CD4-positive, CD25-positive, alpha-beta regulatory T cell (primary cell): Measurements from ENCODE around the gene EPAS1. TPM values are rescaled to one million over a fixed set of nuclear protein-coding genes. Genes with fewer than 3 reads are reported as not detected.

Experiments
- ATAC-seq, 2 donors: fragments of 150-1000 bp; cut with Tn5 transposase; one replicate each; pipeline ENCODE4 v1.10.0; 2021; ENCODE audit warnings: low read depth in 2 of 2, moderate number of reproducible peaks in 2 of 2, moderate library complexity in 1 of 2
- DNase-seq, 3 donors: peaks; one replicate each; pipeline versions ENCODE4 v3.0.0 to v3.0.0-alpha.2; 2012 to 2022; ENCODE audit warnings: mixed read lengths in 1 of 3
- H3K27ac ChIP-seq: one replicate; pipeline ENCODE4 v1.7.0; 2013; ENCODE audit warnings: mild to moderate bottlenecking, low read length; ENCODE audit not compliant: insufficient read depth, poor library complexity, severe bottlenecking
- H3K27me3 ChIP-seq: one replicate; pipeline ENCODE4 v1.7.0; 2013; ENCODE audit warnings: low read length; ENCODE audit not compliant: control insufficient read depth, insufficient read depth
- H3K36me3 ChIP-seq: one replicate; pipeline ENCODE4 v1.7.0; 2013; ENCODE audit warnings: mild to moderate bottlenecking, low read length, moderate library complexity; ENCODE audit not compliant: control insufficient read depth, insufficient read depth
- H3K4me1 ChIP-seq: 2 replicates; pipeline ENCODE4 v1.7.0; 2013; ENCODE audit warnings: mild to moderate bottlenecking, low read length; ENCODE audit not compliant: insufficient read depth, control insufficient read depth, poor library complexity, severe bottlenecking
- H3K4me3 ChIP-seq: one replicate; pipeline ENCODE4 v1.7.0; 2013; ENCODE audit warnings: low read depth, mild to moderate bottlenecking, low read length, moderate library complexity
- H3K9me3 ChIP-seq, 2 experiments: 1 replicate in 1 of 2; 2 replicates in 1 of 2; pipeline ENCODE4 v1.7.0; 2013; ENCODE audit warnings: low read length in 2 of 2, mild to moderate bottlenecking in 1 of 2, moderate library complexity in 1 of 2; ENCODE audit not compliant: control insufficient read depth in 2 of 2
- H3K27ac Mint-ChIP-seq, 3 donors: one replicate each; pipeline ENCODE4 v1.8.0; 2020 to 2022; ENCODE audit warnings: mild to moderate bottlenecking in 3 of 3, mixed read lengths in 3 of 3, moderate library complexity in 2 of 3
- H3K27me3 Mint-ChIP-seq: one replicate; pipeline ENCODE4 v1.8.0; 2022; ENCODE audit warnings: mild to moderate bottlenecking, mixed read lengths
- H3K36me3 Mint-ChIP-seq: one replicate; pipeline ENCODE4 v1.8.0; 2020; ENCODE audit warnings: mixed read lengths
- H3K4me1 Mint-ChIP-seq, 4 donors: one replicate each; pipeline ENCODE4 v1.8.0; 2020 to 2022; ENCODE audit warnings: mixed read lengths in 4 of 4, mild to moderate bottlenecking in 1 of 4
- H3K4me3 Mint-ChIP-seq, 4 donors: one replicate each; pipeline ENCODE4 v1.8.0; 2020 to 2022; ENCODE audit warnings: mild to moderate bottlenecking in 4 of 4, mixed read lengths in 4 of 4, moderate library complexity in 3 of 4
- H3K9me3 Mint-ChIP-seq, 7 donors: one replicate each; pipeline ENCODE4 v1.8.0; 2020 to 2022; ENCODE audit warnings: mixed read lengths in 7 of 7, mild to moderate bottlenecking in 3 of 7, moderate library complexity in 2 of 7
- polyA plus RNA-seq, 4 donors: library from polyadenylated mRNA; unstranded; fragments of 300-500 nt; fragmentation: Illumina TruSeq; gene quantifications; one replicate each; pipeline ENCODE4 v1.2.3, GENCODE V29; 2021
- total RNA-seq: library from RNA; stranded (reverse); gene quantifications from one replicate; pipeline ENCODE4 v1.2.3, GENCODE V29; 2022

Gene EPAS1
- 4.4 TPM for total RNA-seq
- under 1 TPM in 2 of 4 donors, not detected in 2; 0.22 to 0.31 TPM for polyA plus RNA-seq

DNA sequence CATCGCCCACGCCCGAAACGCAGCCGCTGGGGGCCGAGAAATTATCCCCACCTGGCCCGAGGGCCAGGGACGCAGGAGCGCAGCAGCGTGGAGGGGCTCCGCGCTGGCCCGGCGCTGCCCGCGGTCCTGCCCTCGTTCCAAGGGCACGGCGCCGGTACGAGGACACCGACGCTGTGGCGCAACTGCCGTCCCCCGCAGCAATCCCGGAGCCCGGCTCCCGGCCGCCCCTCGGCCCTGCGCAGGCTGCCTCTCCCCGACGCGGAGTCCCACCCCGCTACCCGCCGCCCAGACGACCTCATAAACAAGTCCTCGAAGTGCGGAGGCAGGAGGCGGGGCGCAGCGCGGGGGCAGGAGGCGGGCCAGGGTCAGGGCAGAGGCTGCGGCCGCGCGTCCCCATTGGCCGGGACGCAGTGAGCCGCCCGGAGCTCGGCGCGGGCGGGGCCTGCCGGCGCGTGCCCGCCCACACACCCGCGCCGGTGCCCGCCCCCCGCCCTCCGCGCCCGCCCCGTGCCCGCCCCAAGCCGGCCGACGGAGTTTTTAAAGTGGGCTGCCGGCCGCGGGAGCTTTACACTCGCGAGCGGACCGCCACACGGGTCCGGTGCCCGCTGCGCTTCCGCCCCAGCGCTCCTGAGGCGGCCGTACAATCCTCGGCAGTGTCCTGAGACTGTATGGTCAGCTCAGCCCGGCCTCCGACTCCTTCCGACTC is at the start of gene EPAS1:
EPAS1 (plus strand) TSS at position 568 of the 706 bp plus-strand sequence. CDS start 505 bp downstream, outside the sequence.
- peaks cover 19% of the 10 kb centered on the region for H3K27me3 ChIP-seq
- Mint-ChIP-seq H3K27ac (peak within 1 kb of the TSS in 2 of 3 donors; percentile 78 to 87), H3K4me1 (peaks cover 7 to 42% (median 18%) of the 10 kb centered on the region in 4 donors), H3K9me3 (peaks cover 0 to 2% (median 0%) of the 10 kb centered on the region in 7 donors), H3K4me3 (peak within 1 kb of the TSS; percentile 87 to 98 (median 92)), H3K27me3 (peaks cover 70% of the 10 kb centered on the region), H3K36me3 (no peaks in the 10 kb centered on the region)
- peak within 1 kb of the TSS; percentile 74 for H3K4me3 ChIP-seq
- ATAC-seq (peak; percentile 83 to 84), DNase-seq (peak; percentile 69 to 88 (median 78))
- H3K4me1 ChIP-seq = peaks cover 32% of the 10 kb centered on the region
- H3K27ac ChIP-seq = peak within 1 kb of the TSS; percentile 14
- H3K9me3 ChIP-seq = no peaks in the 10 kb centered on the region
- no peaks in the 10 kb centered on the region for H3K36me3 ChIP-seq

DNA sequence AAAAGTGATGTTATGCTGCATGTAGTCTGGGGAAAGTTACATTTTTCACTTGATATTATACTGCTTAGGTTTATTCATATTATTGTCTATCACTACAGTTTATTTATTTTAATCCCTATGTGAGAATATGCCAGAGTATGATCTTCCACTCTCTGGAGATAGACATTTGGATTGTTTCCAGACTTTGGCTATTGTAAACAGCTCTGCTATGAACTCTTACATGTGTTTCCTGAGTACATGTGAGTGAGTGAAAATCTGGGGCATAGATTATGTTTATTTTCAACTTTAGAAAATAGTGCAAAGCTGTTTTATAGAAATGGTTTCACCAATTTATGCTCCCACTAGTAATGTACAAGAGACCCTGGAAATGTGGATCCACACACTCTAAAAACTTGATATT is 49.0 kb upstream of the EPAS1 start:
- H3K27me3 Mint-ChIP-seq = no peaks in the 10 kb centered on the region
- no peaks in the 10 kb centered on the region for H3K27me3 ChIP-seq
- H3K4me3 Mint-ChIP-seq = no peak overlapping the region
- H3K4me1 ChIP-seq = no peaks in the 10 kb centered on the region
- DNase-seq (no peak), ATAC-seq (no peak)
- no peak overlapping the region for H3K27ac ChIP-seq
- H3K36me3 Mint-ChIP-seq = no peaks in the 10 kb centered on the region
- no peak overlapping the region for H3K4me3 ChIP-seq
- H3K9me3 Mint-ChIP-seq = peaks cover 0 to 4% (median 0%) of the 10 kb centered on the region in 7 donors
- H3K9me3 ChIP-seq = no peaks in the 10 kb centered on the region
- H3K36me3 ChIP-seq = no peaks in the 10 kb centered on the region
- peaks cover 0 to 5% (median 0%) of the 10 kb centered on the region in 4 donors for H3K4me1 Mint-ChIP-seq
- no peak overlapping the region for H3K27ac Mint-ChIP-seq

DNA sequence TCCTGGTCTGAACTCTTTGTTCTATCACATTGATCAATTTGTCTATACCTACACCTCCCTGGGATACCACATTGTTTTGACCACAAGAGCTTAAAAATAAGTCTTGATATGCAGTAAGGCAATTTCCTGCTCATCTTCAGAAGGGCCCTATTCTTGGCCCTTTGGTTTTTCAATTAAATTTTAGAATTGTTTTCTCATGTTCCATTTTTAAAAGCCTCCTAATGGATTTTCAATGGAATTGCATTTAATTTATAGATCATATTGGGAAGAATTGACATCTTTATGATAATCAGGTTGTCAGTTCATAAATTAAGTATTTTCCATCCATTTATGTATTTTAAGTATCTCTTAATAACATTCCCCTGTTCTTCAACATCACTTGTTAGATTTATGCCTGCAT is 47.6 kb upstream of the EPAS1 start:
- Histone ChIP-seq H3K4me1 (no peaks in the 10 kb centered on the region), H3K27ac (no peak overlapping the region), H3K9me3 (no peaks in the 10 kb centered on the region), H3K36me3 (no peaks in the 10 kb centered on the region), H3K27me3 (no peaks in the 10 kb centered on the region), H3K4me3 (no peak overlapping the region)
- Mint-ChIP-seq H3K36me3 (no peaks in the 10 kb centered on the region), H3K4me1 (peaks cover 0 to 5% (median 0%) of the 10 kb centered on the region in 4 donors), H3K4me3 (no peak overlapping the region), H3K27ac (no peak overlapping the region), H3K9me3 (peaks cover 0 to 4% (median 0%) of the 10 kb centered on the region in 7 donors), H3K27me3 (no peaks in the 10 kb centered on the region)
- no peak for ATAC-seq
- DNase-seq = no peak

DNA sequence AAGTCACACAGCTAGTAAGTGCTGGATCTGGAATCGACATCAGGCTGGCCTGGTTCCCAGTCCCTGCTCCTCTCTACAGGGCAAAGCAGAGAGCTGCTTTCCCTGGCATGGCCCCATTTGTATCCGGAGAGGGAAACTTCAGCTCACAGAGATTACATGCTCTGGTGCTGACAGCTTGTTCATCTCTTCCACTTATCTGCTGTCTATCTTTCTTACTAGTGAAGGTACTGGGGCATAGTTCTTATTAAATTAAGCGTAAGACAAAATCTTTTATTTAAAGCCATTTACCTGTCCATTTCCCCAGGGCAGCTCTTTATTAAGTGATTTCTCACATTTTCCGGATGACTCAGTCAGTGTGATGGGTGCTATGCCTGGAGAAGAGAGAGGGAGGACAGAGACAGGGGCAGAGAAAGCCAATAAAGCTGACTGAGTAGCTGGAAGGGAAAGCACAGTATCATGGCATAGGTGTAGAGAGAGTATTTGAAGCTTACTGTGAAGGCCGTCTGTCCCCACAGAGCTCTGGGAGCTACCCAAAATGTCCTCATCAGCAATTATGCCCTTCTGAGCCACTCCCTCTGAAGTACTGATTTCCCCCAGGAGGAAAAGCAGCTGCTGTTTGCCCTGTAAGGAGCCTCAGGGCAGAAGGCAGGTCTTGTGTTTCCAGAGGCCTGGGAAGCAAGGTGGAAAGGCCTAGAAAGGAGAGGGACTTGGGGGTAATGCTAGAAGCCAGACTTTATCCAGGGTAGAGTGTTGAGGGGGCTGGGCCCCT is 44.1 kb upstream of the EPAS1 start:
- Mint-ChIP-seq H3K27me3 (no peaks in the 10 kb centered on the region), H3K4me1 (peaks cover 0 to 5% (median 1%) of the 10 kb centered on the region in 4 donors), H3K4me3 (no peak overlapping the region), H3K9me3 (no peaks in the 10 kb centered on the region), H3K27ac (no peak overlapping the region), H3K36me3 (no peaks in the 10 kb centered on the region)
- no peaks in the 10 kb centered on the region for H3K9me3 ChIP-seq
- H3K27ac ChIP-seq = no peak overlapping the region
- DNase-seq = no peak
- H3K4me3 ChIP-seq = no peak overlapping the region
- no peak for ATAC-seq
- no peaks in the 10 kb centered on the region for H3K4me1 ChIP-seq
- H3K36me3 ChIP-seq = no peaks in the 10 kb centered on the region
- H3K27me3 ChIP-seq = no peaks in the 10 kb centered on the region

DNA sequence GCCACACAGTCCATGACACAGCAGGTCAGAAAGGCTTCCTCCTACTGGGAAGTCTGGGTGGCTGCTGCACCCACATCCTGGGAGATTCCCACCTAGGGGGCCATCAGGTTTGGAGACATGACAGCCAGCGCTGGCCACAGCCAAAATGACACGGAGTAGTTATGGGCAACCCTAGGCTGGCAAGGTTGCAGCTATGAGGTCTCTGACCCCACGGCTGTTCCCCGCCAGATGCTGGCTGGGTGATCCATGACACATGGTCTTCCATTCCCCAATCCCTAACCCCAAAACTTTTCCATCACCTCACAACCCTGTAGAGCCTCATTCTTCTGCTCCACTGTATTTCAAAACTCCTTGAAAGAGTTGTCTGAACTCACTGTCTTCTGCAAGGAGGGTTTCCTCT is 42.7 kb upstream of the EPAS1 start:
- Histone ChIP-seq H3K36me3 (no peaks in the 10 kb centered on the region), H3K4me1 (no peaks in the 10 kb centered on the region), H3K27me3 (no peaks in the 10 kb centered on the region), H3K27ac (no peak overlapping the region), H3K4me3 (no peak overlapping the region), H3K9me3 (no peaks in the 10 kb centered on the region)
- H3K27me3 Mint-ChIP-seq = no peaks in the 10 kb centered on the region
- H3K27ac Mint-ChIP-seq = no peak overlapping the region
- peaks cover 0 to 2% (median 0%) of the 10 kb centered on the region in 7 donors for H3K9me3 Mint-ChIP-seq
- H3K36me3 Mint-ChIP-seq = no peaks in the 10 kb centered on the region
- DNase-seq = no peak
- H3K4me1 Mint-ChIP-seq = peaks cover 0 to 3% (median 1%) of the 10 kb centered on the region in 4 donors
- no peak overlapping the region for H3K4me3 Mint-ChIP-seq
- no peak for ATAC-seq

DNA sequence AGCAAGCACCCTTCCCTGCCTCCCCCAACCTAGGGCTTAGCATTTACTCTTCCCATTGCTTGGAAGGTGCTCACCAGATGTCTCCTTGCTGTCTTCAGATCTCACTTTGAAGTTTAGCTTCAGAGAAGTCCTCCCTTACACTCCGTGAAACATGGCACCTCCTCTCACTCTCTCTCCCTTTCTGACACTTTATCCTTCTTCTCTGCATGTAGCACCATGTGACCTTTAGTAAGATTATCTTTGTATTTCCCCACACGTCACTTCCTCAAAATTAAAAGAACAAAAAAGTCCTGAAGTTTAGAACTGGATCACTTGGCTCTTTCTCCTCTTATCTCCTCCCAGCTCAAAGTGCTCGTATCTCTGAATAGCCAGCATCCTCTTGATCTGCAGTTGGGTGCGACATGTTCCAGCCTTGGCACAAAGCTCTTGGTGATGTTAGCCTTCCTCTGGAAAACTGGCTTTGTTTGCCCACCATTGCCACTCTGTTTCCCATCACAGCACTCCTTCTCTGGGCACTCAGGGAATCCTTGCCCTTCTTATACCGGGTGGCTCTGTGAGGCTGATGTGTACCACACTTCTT is 40.6 kb upstream of the EPAS1 start:
- Histone ChIP-seq H3K4me3 (no peak overlapping the region), H3K27ac (no peak overlapping the region), H3K27me3 (no peaks in the 10 kb centered on the region), H3K9me3 (no peaks in the 10 kb centered on the region), H3K4me1 (no peaks in the 10 kb centered on the region), H3K36me3 (no peaks in the 10 kb centered on the region)
- peaks cover 0 to 2% (median 0%) of the 10 kb centered on the region in 7 donors for H3K9me3 Mint-ChIP-seq
- DNase-seq (no peak), ATAC-seq (no peak)
- no peak overlapping the region for H3K4me3 Mint-ChIP-seq
- no peak overlapping the region for H3K27ac Mint-ChIP-seq
- H3K27me3 Mint-ChIP-seq = no peaks in the 10 kb centered on the region
- H3K36me3 Mint-ChIP-seq = no peaks in the 10 kb centered on the region
- peaks cover 0 to 2% (median 0%) of the 10 kb centered on the region in 4 donors for H3K4me1 Mint-ChIP-seq

DNA sequence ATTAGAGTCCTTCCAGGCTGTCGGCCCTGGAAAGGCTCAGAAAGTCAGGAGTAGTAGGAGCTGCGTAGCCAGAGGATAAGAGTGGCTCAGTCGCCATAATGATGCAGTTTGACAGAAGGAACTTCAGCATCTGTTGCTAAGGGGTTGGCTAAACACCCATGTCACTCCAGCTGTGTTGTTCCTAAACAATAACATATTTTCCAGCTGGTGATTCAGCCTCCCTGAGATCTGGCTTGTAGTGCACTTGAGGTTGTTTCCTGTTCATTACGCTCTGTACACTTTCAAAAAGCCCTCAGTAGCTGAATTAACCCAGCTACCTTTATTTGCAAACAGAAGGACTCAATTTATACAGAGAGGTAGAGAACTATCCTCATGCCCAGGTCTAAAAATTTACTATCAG is 39.7 kb upstream of the EPAS1 start:
- no peak overlapping the region for H3K27ac ChIP-seq
- H3K27me3 Mint-ChIP-seq = no peaks in the 10 kb centered on the region
- no peak overlapping the region for H3K27ac Mint-ChIP-seq
- no peak overlapping the region for H3K4me3 ChIP-seq
- H3K9me3 ChIP-seq = no peaks in the 10 kb centered on the region
- ATAC-seq (no peak), DNase-seq (no peak)
- H3K36me3 Mint-ChIP-seq = no peaks in the 10 kb centered on the region
- H3K4me1 ChIP-seq = no peaks in the 10 kb centered on the region
- H3K4me1 Mint-ChIP-seq = peaks cover 0 to 2% (median 0%) of the 10 kb centered on the region in 4 donors
- peaks cover 0 to 2% (median 0%) of the 10 kb centered on the region in 7 donors for H3K9me3 Mint-ChIP-seq
- no peak overlapping the region for H3K4me3 Mint-ChIP-seq
- no peaks in the 10 kb centered on the region for H3K36me3 ChIP-seq
- no peaks in the 10 kb centered on the region for H3K27me3 ChIP-seq
